Osteoblast (primary cell): Measurements from ENCODE around the gene WWOX. TPM values are rescaled to one million over a fixed set of nuclear protein-coding genes. Genes with fewer than 3 reads are reported as not detected.

Experiments used
- DNase-seq: peaks from one replicate; pipeline ENCODE4 v3.0.0; 2011; ENCODE audit warnings: low spot score, mixed read lengths; ENCODE audit not compliant: insufficient read length; ENCODE audit errors: missing footprints
- H2AFZ ChIP-seq: 2 replicates; pipeline ENCODE4 v1.6.0; 2011; ENCODE audit warnings: mild to moderate bottlenecking, low read length
- H3K27ac ChIP-seq: 2 replicates; pipeline ENCODE4 v1.5.1; 2011; ENCODE audit warnings: mild to moderate bottlenecking, low read depth, low read length, moderate library complexity
- H3K27me3 ChIP-seq: 2 replicates; pipeline ENCODE4 v1.6.0; 2012; ENCODE audit warnings: mild to moderate bottlenecking, control low read depth, inconsistent platforms, low read length, moderate library complexity; ENCODE audit not compliant: insufficient read depth
- H3K36me3 ChIP-seq: 2 replicates; pipeline ENCODE4 v1.5.1; 2011; ENCODE audit warnings: mild to moderate bottlenecking, low read length, control low read depth, moderate library complexity; ENCODE audit not compliant: insufficient read depth
- H3K4me1 ChIP-seq: 2 replicates; pipeline ENCODE4 v1.5.1; 2011; ENCODE audit warnings: mild to moderate bottlenecking, low read length, control low read depth, moderate library complexity; ENCODE audit not compliant: insufficient read depth
- H3K4me2 ChIP-seq: 2 replicates; pipeline ENCODE4 v1.6.0; 2011; ENCODE audit warnings: mild to moderate bottlenecking, low read length; ENCODE audit not compliant: insufficient read depth
- H3K4me3 ChIP-seq: fragments of 200-600 bp; sonication (generic); 3 replicates; pipeline ENCODE4 v1.5.1; 2012; ENCODE audit warnings: mild to moderate bottlenecking, low read length, inconsistent platforms; ENCODE audit not compliant: insufficient read depth
- H3K79me2 ChIP-seq: 2 replicates; pipeline ENCODE4 v1.6.0; 2012; ENCODE audit warnings: mild to moderate bottlenecking, low read length, control low read depth, inconsistent platforms; ENCODE audit not compliant: insufficient read depth
- H3K9me3 ChIP-seq: 2 replicates; pipeline ENCODE4 v1.5.1; 2011; ENCODE audit warnings: low read depth, low read length, control low read depth
- H4K20me1 ChIP-seq: 2 replicates; pipeline ENCODE4 v1.6.0; 2012; ENCODE audit warnings: mild to moderate bottlenecking, low read length, control low read depth; ENCODE audit not compliant: insufficient read depth
- CTCF ChIP-seq: IDR thresholded peaks from 2 replicates; pipeline ENCODE4 v1.5.1; 2011; ENCODE audit warnings: mild to moderate bottlenecking, low read depth, low read length, moderate library complexity; ENCODE audit errors: extremely low read depth
- total RNA-seq: library from RNA; depleted of rRNA; stranded (reverse); fragments of >200 nt; gene quantifications from 2 replicates; pipeline ENCODE4 v1.2.3, GENCODE V29; 2012

The WWOX gene
- total RNA-seq, 1 donor: 23.9 TPM

- Histone ChIP-seq H3K27me3 (no peaks in the 10 kb centered on the region), H3K27ac (no peak overlapping the region), H2AFZ (no peak overlapping the region), H3K79me2 (no peaks in the 10 kb centered on the region), H3K4me1 (no peaks in the 10 kb centered on the region), H3K9me3 (no peaks in the 10 kb centered on the region), H4K20me1 (no peaks in the 10 kb centered on the region), H3K36me3 (no peaks in the 10 kb centered on the region), H3K4me2 (no peak overlapping the region), H3K4me3 (no peak overlapping the region)
- no peak for DNase-seq
- no peak for TF ChIP-seq CTCF
Measured at GRCh38 chr16:78782572-78782971, 683.1 kb downstream of the WWOX start.

GRCh38 chr16:78783570-78784079, 684.2 kb downstream of the WWOX start:
- Histone ChIP-seq H2AFZ (no peak overlapping the region), H4K20me1 (no peaks in the 10 kb centered on the region), H3K79me2 (no peaks in the 10 kb centered on the region), H3K4me1 (no peaks in the 10 kb centered on the region), H3K4me3 (no peak overlapping the region), H3K27ac (no peak overlapping the region), H3K4me2 (no peak overlapping the region), H3K9me3 (no peaks in the 10 kb centered on the region), H3K27me3 (no peaks in the 10 kb centered on the region), H3K36me3 (no peaks in the 10 kb centered on the region)
- TF ChIP-seq CTCF: no peak
- DNase-seq: no peak

GRCh38 chr16:78784771-78785170, 685.3 kb downstream of the WWOX start:
- H4K20me1 ChIP-seq: no peaks in the 10 kb centered on the region
- H2AFZ ChIP-seq: no peak overlapping the region

GRCh38 chr16:78785218-78785617, 685.8 kb downstream of the WWOX start:
- H3K27ac ChIP-seq: no peak overlapping the region
- no peak overlapping the region for H2AFZ ChIP-seq
- no peak overlapping the region for H3K4me2 ChIP-seq
- H3K9me3 ChIP-seq: no peaks in the 10 kb centered on the region
- DNase-seq: no peak
- H3K79me2 ChIP-seq: no peaks in the 10 kb centered on the region
- H4K20me1 ChIP-seq: no peaks in the 10 kb centered on the region
- TF ChIP-seq CTCF: no peak
- H3K4me3 ChIP-seq: no peak overlapping the region
- H3K4me1 ChIP-seq: no peaks in the 10 kb centered on the region
- H3K27me3 ChIP-seq: no peaks in the 10 kb centered on the region
- no peaks in the 10 kb centered on the region for H3K36me3 ChIP-seq

More at GRCh38 chr16:78784771-78785170, 685.3 kb downstream of the WWOX start:
- no peak for DNase-seq
- no peak for TF ChIP-seq CTCF
- Histone ChIP-seq H3K9me3 (no peaks in the 10 kb centered on the region), H3K36me3 (no peaks in the 10 kb centered on the region), H3K27ac (no peak overlapping the region), H3K79me2 (no peaks in the 10 kb centered on the region), H3K4me2 (no peak overlapping the region), H3K4me3 (no peak overlapping the region), H3K4me1 (no peaks in the 10 kb centered on the region), H3K27me3 (no peaks in the 10 kb centered on the region)
